Left kidney (tissue), 2 donors: Measurements from ENCODE around the gene ZC3H4. TPM values are rescaled to one million over a fixed set of nuclear protein-coding genes. Genes with fewer than 3 reads are reported as not detected.

ENCODE experiments used
- DNase-seq: peaks from one replicate; pipeline ENCODE4 v3.0.0-alpha.2; 2013
- polyA plus RNA-seq: library from polyadenylated mRNA; unstranded; fragments of 120-200 nt; gene quantifications from one replicate; pipeline ENCODE4 v1.2.1, GENCODE V29; 2013; ENCODE audit not compliant: insufficient read length

The ZC3H4 gene
- polyA plus RNA-seq, 1 donor = 46.0 TPM

DNA sequence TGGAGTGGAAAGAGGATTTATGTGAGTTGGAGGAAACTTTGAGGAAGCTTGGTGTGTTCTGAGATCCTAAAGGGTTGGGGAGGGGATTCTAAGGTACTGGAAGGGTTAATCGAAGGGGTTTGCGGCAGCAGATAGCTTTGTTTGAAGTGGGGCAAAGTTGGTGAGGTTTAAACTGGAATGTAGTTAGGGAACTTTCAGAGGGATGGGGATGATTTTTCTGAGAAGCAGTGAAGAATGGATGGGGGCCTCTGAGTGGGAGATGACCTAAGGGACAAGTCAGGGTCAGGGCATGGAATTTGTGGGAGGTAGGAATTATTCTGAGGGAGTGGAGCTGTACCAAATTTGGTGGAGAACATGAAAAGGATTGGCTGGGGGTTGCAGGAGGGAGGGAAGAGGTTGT lies 21.0 kb upstream of the ZC3H4 start:
- no peak for DNase-seq

DNA sequence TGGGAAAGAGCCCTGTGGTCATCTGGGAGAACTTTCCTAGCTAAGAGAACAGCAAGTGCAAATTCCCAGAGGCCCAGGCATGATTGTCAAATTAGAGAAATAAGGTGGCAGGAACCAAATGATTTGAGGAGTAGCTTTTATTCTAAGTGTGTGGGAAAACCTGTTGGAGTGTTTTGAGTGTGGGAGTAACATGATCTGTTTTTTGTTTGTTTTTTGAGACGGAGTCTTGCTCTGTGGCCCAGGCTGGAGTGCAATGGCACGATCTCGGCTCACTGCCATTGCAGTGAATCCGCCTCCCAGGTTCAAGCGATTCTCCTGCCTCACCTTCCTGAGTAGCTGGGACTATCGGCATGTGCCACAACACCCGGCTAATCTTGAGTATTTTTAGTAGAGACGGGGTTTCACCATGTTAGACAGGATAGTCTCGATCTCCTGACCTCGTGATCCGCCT lies 19.5 kb upstream of the ZC3H4 start:
- DNase-seq = no peak

DNA sequence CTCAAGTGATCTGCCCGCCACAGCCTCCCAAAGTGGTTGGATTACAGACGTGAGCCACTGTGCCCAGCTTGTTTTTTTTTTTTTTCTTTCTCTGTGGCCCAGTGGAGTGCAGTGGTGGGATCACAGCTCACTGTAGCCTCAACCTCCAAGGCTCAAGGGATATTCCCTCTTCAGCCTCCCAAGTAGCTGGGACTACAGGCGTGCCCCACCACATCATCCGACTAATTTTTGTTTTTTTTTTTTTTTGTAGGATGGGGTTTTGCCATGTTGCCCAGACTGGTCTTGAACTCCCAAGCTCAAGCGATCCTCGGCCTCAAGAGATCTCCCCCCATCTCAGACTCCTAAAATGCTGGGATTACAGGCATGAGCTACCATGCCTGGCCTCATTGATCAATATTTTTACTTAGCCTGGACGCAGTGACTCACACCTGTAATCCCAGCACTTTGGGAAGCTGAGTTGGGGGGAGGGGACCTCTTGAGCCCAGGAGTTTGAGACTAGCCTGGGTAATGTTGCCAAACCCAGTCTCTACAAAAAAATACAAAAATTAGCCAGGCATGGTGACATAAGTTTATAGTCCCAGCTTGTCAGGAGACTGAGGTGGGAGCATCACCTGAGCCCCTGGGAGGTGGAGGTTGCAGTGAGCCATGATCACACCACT lies 18.7 kb upstream of the ZC3H4 start:
- DNase-seq = no peak

DNA sequence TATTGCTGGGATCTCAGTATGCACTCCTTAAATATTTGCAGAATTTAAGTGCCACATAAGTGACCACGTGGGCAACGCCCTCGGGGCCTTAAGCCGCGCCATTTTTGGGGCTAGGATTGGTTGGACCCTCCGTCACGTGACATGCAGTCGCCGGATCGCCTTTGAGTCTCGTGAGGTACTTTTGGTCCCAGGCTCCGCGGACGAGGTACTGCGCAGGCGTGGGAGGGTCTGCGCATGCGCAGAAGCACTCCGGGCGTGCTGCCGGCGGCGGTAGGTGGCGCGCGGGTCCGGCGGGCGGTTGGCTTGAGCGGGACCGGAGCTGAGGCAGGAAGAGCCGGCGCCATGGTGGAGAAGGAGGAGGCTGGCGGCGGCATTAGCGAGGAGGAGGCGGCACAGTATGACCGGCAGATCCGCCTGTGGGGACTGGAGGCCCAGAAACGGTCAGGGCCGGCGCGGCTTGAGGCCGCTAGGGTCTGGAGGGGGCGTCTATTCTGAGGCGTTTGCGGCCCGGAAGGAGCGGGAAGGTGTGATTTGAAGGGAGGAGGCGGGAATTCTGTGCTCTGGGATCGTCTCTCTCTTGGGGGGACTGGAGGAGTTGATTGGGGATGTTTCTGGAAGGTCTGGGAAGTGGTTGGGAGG lies 17.1 kb upstream of the ZC3H4 start, which contains the start of gene SAE1:
Gene SAE1 (plus strand): TSS at position 247 of the 639 bp plus-strand sequence. CDS start 96 bp downstream, at position 343.
- DNase-seq = peak; percentile 96

DNA sequence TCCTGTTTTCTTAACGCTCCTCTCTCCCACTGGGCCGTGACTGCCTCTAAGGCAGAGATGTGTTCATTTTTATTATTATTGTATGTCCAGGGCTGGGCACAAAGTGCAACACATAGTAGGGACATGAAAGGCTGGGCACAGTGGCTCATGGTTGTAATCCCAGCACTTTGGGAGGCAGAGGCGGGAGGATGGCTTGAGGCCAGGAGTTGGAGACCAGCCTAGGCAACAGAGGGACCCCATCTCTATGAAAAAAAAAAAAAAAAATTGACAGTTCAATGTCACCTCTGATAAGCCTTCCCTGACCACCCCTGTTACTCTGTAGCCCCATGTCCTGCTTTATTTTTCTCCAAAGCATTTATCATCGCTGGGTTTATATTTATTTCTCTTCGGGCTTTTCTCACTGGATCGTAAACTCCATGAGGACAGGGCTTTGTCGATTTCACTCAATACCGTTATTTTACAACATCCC lies 16.6 kb upstream of the ZC3H4 start:
- no peak for DNase-seq

DNA sequence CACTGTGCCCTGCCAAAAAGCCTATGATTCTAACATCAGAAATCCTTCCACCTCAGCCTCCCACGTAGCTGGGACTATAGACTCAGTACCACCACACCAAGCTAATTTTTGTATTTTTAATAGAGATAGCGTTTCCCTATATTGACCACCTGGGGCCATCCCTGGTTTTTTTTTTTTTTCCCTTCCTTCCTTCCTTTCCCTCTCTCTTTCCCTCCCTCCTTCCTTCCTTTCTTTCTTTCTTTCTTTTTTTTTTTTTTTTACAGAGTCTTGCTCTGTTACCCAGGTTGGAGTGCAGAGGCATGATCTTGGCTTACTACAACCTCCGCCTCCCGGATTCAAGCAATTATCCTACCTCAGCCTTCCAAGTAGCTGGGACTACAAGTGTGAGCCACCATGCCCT lies 16.0 kb upstream of the ZC3H4 start:
- no peak for DNase-seq

DNA sequence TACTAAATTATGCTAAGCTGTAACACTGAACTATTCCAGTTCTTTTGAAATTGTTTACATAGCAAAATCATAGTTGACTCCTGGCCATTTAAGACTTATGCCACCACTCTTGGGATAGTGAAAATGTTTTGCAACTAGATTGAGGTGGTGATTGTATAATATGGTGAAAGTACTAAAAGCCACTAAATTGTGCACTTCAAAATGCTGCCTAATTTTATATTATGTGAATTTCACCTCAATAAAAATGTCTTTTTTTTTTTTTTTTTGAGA lies 12.0 kb upstream of the ZC3H4 start:
- DNase-seq = no peak

DNA sequence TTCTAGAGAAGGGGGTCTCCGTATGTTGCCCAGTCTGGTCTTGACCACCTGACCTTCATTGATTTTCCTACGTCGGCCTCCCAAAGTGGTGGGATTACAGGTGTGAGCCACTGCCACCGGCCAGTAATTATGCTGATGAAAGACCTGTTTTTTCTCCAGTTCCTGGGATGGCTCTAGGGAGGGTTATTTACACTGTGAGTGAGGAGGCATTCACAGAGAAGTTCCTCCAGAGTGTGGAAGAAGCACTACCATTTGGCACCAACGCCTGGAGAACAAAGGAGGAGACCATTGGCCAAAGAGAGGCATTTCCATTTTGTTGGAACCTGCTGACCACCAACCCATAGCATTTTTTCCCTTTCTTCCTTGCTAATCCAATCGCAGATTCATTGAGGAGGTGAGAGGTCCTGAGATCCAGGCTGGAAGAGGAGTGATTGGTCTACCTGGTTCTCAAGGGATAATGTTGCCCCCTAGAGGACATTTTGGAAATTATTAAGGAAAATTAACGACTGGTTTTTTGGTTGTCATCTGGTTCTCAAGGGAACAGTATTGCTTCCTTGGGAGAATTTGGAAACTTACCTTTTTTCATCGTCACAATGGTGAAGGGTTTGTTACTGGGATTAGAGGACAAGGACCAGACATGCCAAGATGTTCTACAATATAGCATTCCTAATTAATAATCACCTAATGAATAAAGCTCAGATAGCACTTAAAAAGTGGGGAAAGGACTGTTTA lies 11.5 kb upstream of the ZC3H4 start:
- DNase-seq = peak; percentile 77

DNA sequence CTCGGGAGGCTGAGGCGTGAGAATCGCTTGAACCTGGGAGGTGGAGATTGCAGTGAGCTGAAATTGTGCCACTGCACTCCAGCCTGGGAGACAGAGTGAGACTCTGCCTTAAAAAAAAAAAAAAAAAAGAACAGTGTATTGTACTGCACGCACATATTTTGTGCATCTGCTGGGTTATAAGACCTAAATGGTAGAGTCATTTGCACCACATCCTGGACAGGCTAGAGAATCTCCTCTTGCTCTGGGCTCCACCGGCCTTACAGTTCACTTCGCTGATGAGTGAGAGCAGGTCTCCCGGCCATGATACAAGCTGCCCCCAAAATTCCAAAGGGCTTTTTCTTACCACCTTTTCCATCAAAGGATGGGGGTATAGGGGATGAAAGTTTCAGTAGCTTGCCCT lies 9.8 kb upstream of the ZC3H4 start:
- DNase-seq = no peak

DNA sequence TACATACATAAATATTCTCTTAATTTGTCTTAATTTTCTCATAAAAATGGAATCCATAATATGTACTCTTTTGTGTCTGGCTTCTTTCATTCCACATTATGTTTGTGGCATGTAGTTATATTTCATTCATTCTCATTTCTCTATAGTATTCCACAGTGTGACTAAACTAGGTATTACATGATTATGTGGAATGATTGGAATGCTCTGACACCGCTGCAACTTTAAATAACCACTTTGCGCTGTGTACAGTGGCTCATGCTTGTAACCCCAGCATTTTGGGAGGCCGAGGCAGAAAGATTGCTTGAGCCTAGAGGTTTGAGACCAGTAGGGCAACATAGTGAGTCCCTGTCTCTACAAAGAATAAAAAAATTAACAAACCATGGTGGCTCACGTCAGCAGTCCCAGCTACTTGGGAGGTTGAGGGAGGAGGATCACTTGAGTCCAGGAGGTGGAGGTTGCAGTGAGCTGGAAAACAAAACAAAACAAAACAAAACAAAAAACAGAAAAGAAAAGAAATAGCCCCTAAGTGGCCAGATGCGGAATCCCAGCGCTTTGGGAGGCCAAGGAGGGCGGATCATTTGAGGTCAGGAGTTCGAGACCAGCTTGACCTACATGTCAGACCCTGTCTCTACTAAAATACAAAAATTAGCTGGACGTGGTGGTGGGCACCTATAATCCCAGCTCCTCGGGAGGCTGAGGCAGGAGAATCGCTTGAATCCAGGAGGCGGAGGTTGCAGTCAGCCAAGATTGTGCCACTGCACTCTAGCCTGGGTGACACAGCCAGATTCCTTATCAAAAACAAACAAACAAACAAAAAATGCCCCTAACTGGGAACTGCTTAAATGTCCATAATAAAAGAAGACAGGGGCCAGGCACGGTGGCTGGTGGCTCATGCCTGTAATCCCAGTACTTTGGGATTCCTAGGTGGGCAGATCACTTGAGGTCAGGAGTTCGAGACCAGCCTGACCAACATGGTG lies 9.1 kb upstream of the ZC3H4 start:
- DNase-seq = no peak

DNA sequence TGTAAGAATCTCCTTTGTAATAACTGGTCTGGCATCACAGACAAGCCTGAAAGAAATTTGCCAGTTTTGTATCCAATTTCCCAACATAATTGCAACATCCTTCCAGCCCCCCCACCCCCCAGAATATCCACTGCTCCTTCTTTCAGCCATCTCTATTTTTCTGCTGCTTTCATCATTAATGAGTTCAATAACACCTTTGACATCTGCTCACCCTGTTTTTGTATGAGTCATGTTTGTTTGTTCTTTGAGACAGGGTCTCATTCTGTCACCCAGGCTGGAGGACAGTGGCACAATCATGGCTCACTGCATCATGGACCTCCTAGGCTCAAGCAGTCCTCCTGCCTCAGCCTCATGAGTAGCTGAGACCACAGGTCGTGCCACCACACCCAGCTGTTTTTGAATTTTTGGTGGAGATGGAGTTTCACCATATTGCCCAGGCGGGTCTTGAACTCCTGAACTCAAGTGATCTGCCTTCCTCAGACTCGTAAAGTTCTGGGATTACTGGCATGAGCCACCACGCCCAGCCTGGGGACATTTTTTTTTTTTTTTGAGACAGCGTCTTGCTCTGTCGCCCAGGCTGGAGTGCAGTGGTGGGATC lies 7.0 kb upstream of the ZC3H4 start:
- DNase-seq = no peak

DNA sequence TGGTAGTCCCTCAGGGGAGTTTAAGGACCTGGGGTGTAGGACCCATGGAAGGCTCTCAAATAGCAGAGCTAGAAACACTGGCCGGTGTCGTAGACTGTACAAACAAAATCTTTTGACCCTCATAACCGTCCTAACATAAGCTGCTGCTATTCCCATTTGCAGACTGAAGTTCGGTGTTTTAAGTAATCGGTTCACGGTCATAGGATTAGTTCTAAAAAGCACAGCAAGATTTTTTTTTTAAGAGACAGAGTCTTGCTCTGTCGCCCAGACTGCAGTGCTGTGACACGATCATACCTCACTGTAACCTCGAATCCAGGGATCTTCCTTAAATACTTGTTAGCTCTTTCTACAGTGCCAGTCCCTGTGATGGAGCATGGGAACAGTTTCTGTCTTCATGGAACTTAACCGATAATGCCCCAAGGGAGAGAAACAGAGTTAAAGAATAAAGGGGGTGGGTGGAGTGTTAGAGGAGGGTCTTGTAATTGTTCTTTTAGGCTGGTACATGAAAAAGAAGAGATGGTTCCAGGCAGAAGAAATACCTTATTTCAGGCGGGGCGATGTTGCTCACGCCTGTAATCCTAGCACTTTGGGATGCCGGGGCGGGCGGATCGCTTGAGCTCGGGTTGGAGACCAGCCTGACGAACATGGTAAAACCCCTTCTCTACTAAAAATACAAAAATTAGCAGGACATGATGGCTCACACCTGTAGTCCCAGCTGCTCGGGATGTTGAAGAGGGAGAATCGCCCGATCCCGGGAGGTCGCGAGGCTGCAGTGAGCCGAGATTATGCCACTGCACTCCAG lies 475 bp upstream of the ZC3H4 start:
- no peak for DNase-seq

DNA sequence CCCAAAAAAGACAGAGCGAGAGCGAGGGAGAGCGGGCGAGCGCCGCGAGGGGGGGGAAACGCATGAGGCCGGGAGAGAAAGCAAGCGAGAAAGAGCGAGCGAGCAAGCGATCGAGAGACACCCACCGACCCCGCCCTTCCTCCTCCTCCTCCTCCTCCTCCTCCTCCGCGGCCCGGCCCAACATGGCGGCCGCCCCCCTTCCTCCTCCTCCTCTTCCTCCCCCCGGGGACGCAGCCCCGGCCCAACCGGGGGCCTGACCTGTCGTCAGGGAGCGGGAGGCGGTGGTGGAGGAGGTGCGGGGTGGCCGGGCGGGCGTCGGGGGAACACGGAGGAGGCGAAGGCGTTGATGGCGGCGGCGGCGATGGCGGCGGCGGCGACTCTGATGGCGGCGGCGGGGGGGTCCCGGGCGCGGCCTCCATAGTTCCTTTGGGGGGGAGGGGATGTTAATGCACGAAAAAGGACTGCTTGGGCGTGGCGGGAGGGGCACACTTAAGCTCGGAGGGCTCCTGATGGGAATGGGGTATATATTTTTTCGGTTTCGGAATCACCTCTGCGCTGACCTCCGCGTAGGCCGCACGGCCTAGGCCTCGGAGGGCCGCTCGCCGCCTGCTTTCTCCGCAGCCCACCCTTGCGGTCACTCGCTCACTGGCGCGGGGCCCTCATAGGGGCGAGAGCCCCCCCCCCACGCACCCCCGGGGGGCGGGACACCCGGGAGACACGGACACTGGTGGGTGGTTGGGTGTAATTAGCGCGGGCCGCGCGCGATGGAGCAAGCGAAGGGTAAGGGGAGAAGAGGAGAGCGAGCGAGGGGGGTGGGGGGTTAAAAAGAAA lies 1.2 kb downstream of the ZC3H4 start:
- DNase-seq = peak; percentile 80

DNA sequence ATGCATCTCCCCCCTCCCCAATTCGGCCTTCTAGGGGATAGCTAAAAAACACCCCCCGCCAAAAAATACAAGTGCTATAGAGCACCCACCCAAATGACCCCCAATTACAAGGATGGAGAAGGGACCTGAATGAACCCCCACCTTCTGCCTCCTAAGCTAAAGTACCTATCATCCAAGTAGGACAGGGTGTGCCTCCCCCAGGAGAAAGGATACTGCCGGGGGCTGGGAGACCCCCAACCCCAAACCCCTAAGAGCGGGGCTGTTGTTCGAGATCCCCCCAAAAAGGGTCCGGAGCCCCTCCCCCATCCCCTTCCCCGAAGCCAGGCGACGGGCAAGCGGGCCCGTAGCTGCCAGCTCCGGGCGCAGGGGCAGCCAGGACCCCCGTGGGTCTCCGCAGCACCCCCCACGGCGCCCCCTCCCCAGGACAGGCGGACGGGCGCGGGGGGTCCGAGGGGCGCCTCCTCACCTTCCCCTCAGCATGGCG lies 1.9 kb downstream of the ZC3H4 start:
- no peak for DNase-seq

DNA sequence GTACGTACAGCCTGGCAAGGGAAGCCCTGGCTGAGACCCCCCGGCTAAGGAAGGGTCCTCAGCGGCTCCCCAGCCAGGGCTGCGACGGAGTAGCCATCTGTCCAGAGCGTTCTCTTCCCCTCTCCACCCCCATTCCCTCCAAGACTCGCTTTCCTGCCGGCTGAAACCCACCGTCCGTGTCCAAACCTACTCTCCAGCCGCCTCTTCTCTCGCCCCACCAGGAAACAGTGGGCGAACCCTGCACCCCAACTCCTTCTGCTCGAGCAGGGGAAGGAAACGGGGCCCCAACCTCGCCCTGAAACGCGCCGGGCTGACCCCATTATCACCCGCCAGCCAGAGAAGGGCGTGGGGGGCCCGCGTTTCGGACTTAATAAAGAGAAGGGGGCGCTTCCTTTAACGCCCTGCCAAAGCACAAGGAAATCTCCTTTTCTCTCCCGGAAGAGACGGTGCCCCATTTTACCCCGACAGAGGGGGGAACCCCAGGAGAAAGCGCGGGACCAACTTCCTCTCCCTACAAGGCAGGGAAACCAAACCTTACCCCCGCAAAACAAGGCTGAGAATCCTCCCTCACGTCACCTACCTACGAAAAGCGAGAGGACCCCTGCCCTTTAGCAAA lies 2.5 kb downstream of the ZC3H4 start:
- DNase-seq = peak; percentile 35

DNA sequence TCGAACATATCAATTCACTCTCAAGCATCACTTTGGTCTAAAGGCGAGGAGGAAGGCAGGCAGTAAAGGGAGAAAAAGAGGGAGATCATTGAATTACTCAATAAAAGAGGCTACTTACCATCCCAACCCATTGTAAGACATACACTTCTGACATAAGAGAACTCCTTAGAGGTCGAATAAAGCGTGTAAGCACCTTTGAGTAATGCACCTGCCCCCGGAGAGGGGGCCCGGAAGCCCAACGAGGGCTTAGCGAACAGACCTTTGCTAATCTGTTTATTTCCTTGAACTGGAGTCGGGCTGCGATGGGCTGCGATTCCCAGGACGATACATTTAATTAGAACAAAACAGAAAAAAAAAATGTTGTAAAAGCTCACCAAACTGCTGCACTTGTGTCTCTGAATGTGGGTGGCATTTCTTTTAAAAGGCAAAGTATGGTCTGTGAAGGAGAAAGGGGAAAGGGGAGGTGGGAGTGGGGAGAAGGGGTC lies 3.0 kb downstream of the ZC3H4 start:
- DNase-seq = peak; percentile 26

DNA sequence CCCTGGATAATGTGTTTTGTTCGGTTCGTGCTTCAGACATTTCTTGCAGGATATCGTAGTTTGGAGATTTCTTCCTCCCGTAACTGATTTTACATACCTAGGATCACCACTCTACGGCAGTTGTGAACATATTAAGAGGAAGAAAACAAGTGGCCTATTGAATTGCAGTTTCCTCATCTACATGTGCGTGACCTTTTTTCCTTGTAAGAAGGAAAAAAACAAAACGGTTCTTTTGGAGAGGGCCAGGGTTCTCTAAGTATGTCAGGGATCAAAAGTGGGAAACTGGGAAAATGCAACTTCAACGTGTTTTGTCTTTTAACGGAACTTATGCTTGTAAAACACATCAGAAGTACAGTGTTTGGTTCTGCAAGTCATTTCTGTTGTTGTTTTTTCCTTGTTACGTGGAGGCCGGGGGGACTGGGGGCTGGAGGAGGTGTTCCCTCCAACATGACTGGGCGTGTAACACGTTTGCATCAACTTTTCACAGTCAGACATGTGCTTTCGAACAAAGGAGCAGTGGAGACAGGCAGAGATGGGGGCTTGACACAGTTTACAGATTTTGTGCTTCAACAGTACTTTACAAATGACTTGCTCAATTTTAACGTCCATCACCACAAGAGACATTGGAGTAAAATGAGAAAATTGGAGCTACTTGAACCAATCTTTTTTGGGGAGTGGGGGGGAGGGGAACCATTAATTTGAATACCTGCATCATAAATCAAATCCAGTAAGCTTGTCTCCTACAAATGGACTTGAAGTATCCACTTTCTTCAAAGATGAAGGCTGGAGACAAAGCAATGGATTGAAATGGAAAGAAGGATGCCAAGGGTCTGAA lies 3.8 kb downstream of the ZC3H4 start:
- DNase-seq = peak; percentile 43

DNA sequence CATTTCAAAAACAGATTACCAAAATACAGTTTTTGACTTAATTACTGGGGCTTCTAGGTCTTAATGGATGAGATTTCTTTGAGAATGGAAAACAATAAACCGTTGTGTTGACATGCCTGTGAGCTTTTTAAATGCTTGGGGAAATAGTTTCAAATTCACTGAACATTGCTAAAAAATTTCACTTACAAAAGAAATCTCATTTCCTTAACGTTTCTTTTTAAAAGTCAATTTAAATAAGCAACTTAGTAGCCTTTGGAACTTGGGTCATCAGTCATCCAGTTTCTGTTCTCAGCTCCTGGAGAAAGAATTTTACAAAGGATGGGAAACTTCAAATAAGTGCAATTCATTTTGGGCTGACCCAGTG lies 4.4 kb downstream of the ZC3H4 start:
- no peak for DNase-seq
